H1 (cell line): ENCODE results near the gene WNT7A. TPM values are rescaled to one million over a fixed set of nuclear protein-coding genes. Genes with fewer than 3 reads are reported as not detected.

ENCODE experiments used
- NRF1 ChIP-seq: IDR thresholded peaks from 2 replicates; pipeline ENCODE4 v1.6.1; 2011; ENCODE audit warnings: mild to moderate bottlenecking, low read depth, low read length, improper control_type of control experiment
- polyA plus RNA-seq, 7 experiments: library from polyadenylated mRNA; depleted of rRNA in 3 of 7; stranded (reverse) in 5 of 7; unstranded in 2 of 7; fragments of >200 nt in 5 of 7; fragments of 200-250 nt in 2 of 7; gene quantifications; 1 replicate in 5 of 7; 2 replicates in 1 of 7; 4 replicates in 1 of 7; pipeline versions ENCODE4 v1.2.1 to v1.2.3, GENCODE V29; 2011 to 2013; ENCODE audit warnings: missing spikeins in 2 of 7, mixed read lengths in 2 of 7
- total RNA-seq: library from RNA; stranded (reverse); fragmentation: NEBNext Ultra II Directional; extraction: Animal tissue kit (Norgen Biotek cat#: 25700); gene quantifications from 2 replicates; pipeline ENCODE4 v1.2.1, GENCODE V29; 2021

Gene WNT7A
- total and polyA plus RNA-seq, 2 of the 8 experiments (the other 6 are each of a cell fraction or from before 2014, with no cell fraction given): 0.02 TPM; not detected in 1

- TF ChIP-seq NRF1: no peak
These were observed 40.0 kb downstream of the WNT7A start (continued) for GRCh38 chr3:13839726-13840340.
